Panc1 (cell line): Measurements from ENCODE around the gene IL22RA1. TPM values are rescaled to one million over a fixed set of nuclear protein-coding genes. Genes with fewer than 3 reads are reported as not detected.

ENCODE experiments used
- ATAC-seq: fragments of 200-7000 bp; cut with Tn5 transposase; 2 replicates; pipeline ENCODE4 v1.9.1; 2020; ENCODE audit warnings: mild to moderate bottlenecking, moderate library complexity
- BruUV-seq: library from RNA; stranded (reverse); fragments of 400-500 nt; replicated peaks from 2 replicates; lab custom pipeline; 2021; lab: Mats Ljungman, UMichigan
- CTCF ChIA-PET: fragments of 300-600 bp; sonication (Branson Sonifier 250); formaldehyde crosslinking; loops from one replicate; lab custom pipeline; 2022; ENCODE audit warnings: antibody characterized with exemption; lab: Charles Lee
- POLR2A ChIA-PET: fragments of 300-600 bp; sonication (Branson Sonifier 250); formaldehyde crosslinking; loops from one replicate; lab custom pipeline; 2022; ENCODE audit warnings: antibody characterized with exemption; lab: Charles Lee
- DNase-seq: peaks from one replicate; pipeline ENCODE4 v3.0.0-alpha.2; 2010; ENCODE audit warnings: low read depth, low spot score
- H3K27ac ChIP-seq: 2 replicates; pipeline ENCODE4 v1.5.1; 2011; ENCODE audit warnings: mild to moderate bottlenecking, low read length, inconsistent platforms
- H3K27me3 ChIP-seq: fragments of 200-500 bp; sonication (Bioruptor generic); 2 replicates; pipeline ENCODE4 v1.6.0; 2014; ENCODE audit warnings: low read length, inconsistent platforms; ENCODE audit not compliant: control insufficient read depth, insufficient read depth
- H3K36me3 ChIP-seq: fragments of 200-500 bp; sonication (Bioruptor generic); 2 replicates; pipeline ENCODE4 v1.5.1; 2014; ENCODE audit warnings: inconsistent platforms, mild to moderate bottlenecking, low read length, moderate library complexity; ENCODE audit not compliant: control insufficient read depth, insufficient read depth
- H3K4me1 ChIP-seq: 2 replicates; pipeline ENCODE4 v1.5.1; 2011; ENCODE audit warnings: inconsistent platforms, mild to moderate bottlenecking, low read length, moderate library complexity; ENCODE audit not compliant: control insufficient read depth, insufficient read depth
- H3K4me3 ChIP-seq, 2 experiments: 2 replicates each; pipeline ENCODE4 v1.5.1; 2011 to 2012; ENCODE audit warnings: low read depth in 2 of 2, low read length in 2 of 2, mild to moderate bottlenecking in 2 of 2, inconsistent platforms in 1 of 2, moderate library complexity in 1 of 2
- H3K9me3 ChIP-seq: fragments of 200-500 bp; sonication (Bioruptor generic); 2 replicates; pipeline ENCODE4 v1.5.1; 2014; ENCODE audit warnings: low read depth, mild to moderate bottlenecking, inconsistent platforms, low read length, moderate library complexity; ENCODE audit not compliant: control insufficient read depth, insufficient read depth
- CTCF ChIP-seq: fragments of 450-650 bp; IDR thresholded peaks from 2 replicates; pipeline ENCODE4 v1.5.1; 2017; ENCODE audit warnings: mild to moderate bottlenecking
- POLR2AphosphoS5 ChIP-seq: IDR thresholded peaks from 2 replicates; pipeline ENCODE4 v1.6.1; 2012; ENCODE audit warnings: mild to moderate bottlenecking, low read depth, low read length, moderate library complexity
- REST ChIP-seq, 2 experiments: IDR thresholded peaks; 2 replicates each; pipeline ENCODE4 v1.6.1; 2011 to 2012; ENCODE audit warnings: low read depth in 2 of 2, control low read depth in 1 of 2, low read length in 1 of 2, mild to moderate bottlenecking in 1 of 2, moderate library complexity in 1 of 2; ENCODE audit not compliant: insufficient read depth in 1 of 2
- SIN3A ChIP-seq: IDR thresholded peaks from 2 replicates; pipeline ENCODE4 v1.6.1; 2012; ENCODE audit warnings: low read depth, mild to moderate bottlenecking, low read length, moderate library complexity, borderline replicate concordance; ENCODE audit not compliant: insufficient read depth
- TCF7L2 ChIP-seq: IDR thresholded peaks from 2 replicates; pipeline ENCODE4 v1.6.1; 2011; ENCODE audit warnings: mild to moderate bottlenecking, low read depth, low read length, inconsistent platforms
- in situ Hi-C: cut with HindIII; loops from 2 replicates; pipeline ENCODE4 v1.10.0; 2016; ENCODE audit warnings: low sequenced_read_pairs, low pct_unique_long_range_greater_than_20kb
- intact Hi-C: fragments of 100-400 bp; cut with micrococcal nuclease; formaldehyde crosslinking; loops from one replicate; pipeline ENCODE4 v1.10.0; 2022; ENCODE audit not compliant: unreplicated experiment
- total RNA-seq: library from RNA; stranded (reverse); gene quantifications from one replicate; pipeline ENCODE4 v1.2.1, GENCODE V29; 2021; ENCODE audit not compliant: unreplicated experiment

Gene IL22RA1
- total RNA-seq, 1 experiment from 2014 or later: 1.1 TPM

GRCh38 chr1:24077278-24077978 is 65.5 kb downstream of the IL22RA1 start:
- in situ Hi-C loops (no loop called here), intact Hi-C loops (no loop called here)
- Histone ChIP-seq H3K4me1 (no peaks in the 10 kb centered on the region), H3K9me3 (no peaks in the 10 kb centered on the region), H3K27me3 (no peaks in the 10 kb centered on the region), H3K27ac (no peak overlapping the region), H3K4me3 (no peak overlapping the region), H3K36me3 (no peaks in the 10 kb centered on the region)
- ChIA-PET POLR2A (no interaction called here), CTCF (no interaction called here)
- no peak for ATAC-seq
- BruUV-seq: no TSS peak
- TF ChIP-seq POLR2AphosphoS5 (no peak), TCF7L2 (no peak), SIN3A (no peak), REST (IDR thresholded peaks at IDR 0.05; ENCODE audit: insufficient read depth in 1 of 2, low read depth in 2 of 2, low read length in 1 of 2) (no peak), CTCF (no peak)
- no peak for DNase-seq

GRCh38 chr1:24075946-24076345 is 67.0 kb downstream of the IL22RA1 start:
- ATAC-seq (no peak), DNase-seq (no peak)
- Histone ChIP-seq H3K4me3 (no peak overlapping the region), H3K4me1 (peaks cover 8% of the 10 kb centered on the region; the same call in 1 of the 2 replicates), H3K9me3 (no peaks in the 10 kb centered on the region), H3K36me3 (no peaks in the 10 kb centered on the region), H3K27me3 (no peaks in the 10 kb centered on the region), H3K27ac (no peak overlapping the region)
- no TSS peak for BruUV-seq
- intact Hi-C loops: no loop called here
- in situ Hi-C loops: no loop called here
- TF ChIP-seq SIN3A (no peak), CTCF (no peak), TCF7L2 (no peak), POLR2AphosphoS5 (no peak), REST (IDR thresholded peaks at IDR 0.05; ENCODE audit: insufficient read depth in 1 of 2, low read depth in 2 of 2, low read length in 1 of 2) (no peak)
- ChIA-PET CTCF (no interaction called here), POLR2A (no interaction called here)
